ENCODE results near the gene CHERP.

The CHERP gene

GRCh38 chr19:16530540-16531379 lies 11.5 kb downstream of the CHERP start:
- TF ChIP-seq, protein P1, sequence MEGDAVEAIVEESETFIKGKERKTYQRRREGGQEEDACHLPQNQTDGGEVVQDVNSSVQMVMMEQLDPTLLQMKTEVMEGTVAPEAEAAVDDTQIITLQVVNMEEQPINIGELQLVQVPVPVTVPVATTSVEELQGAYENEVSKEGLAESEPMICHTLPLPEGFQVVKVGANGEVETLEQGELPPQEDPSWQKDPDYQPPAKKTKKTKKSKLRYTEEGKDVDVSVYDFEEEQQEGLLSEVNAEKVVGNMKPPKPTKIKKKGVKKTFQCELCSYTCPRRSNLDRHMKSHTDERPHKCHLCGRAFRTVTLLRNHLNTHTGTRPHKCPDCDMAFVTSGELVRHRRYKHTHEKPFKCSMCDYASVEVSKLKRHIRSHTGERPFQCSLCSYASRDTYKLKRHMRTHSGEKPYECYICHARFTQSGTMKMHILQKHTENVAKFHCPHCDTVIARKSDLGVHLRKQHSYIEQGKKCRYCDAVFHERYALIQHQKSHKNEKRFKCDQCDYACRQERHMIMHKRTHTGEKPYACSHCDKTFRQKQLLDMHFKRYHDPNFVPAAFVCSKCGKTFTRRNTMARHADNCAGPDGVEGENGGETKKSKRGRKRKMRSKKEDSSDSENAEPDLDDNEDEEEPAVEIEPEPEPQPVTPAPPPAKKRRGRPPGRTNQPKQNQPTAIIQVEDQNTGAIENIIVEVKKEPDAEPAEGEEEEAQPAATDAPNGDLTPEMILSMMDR (IDR thresholded peaks at IDR 0.05; ENCODE audit: insufficient read depth, low read depth, low read length, missing control alignments) = no peak
- no peak for DNase-seq (ENCODE audit: low read depth)

GRCh38 chr19:16529466-16530144 lies 12.6 kb downstream of the CHERP start:
- DNase-seq (ENCODE audit: low read depth) = no peak
- H3K4me3 ChIP-seq (ENCODE audit: low read depth, low read length) = no peak overlapping the region
- TF ChIP-seq, protein P1 (IDR thresholded peaks at IDR 0.05; ENCODE audit: insufficient read depth, low read depth, low read length, missing control alignments) = no peak

More at GRCh38 chr19:16530540-16531379, 11.5 kb downstream of the CHERP start:
- no peak overlapping the region for H3K4me3 ChIP-seq (ENCODE audit: low read depth, low read length)

DNA sequence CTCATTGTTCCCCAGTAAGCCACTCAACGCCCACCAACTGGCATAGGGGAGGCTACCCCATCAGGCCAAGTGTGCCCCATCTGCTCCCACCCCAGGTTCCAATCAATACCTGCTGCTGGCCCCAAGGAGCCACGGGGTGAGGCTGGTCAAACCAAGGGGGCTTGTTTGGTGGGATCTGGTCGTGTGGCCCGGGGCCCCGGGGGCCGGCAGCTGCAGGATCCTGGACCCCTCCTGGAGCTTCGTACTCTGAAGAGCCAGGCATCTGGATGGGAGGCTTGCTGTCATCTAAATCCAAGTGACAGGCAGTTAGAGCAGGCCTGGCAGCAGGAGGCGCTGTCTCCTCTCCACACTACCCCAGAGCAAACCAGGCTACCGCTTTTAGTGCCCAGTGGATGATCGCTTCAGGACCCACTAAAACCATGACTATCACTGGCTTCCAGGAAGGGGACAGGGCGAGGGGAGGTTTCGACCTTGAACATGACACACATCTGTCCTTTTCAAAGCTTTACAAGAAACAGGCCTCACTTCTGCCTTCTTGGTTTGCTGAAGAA lies 14.2 kb downstream of the CHERP start:
- peak; percentile 76 for DNase-seq (ENCODE audit: low read depth)
- no peak overlapping the region for H3K4me3 ChIP-seq (ENCODE audit: low read depth, low read length)
- TF ChIP-seq, protein P1 (IDR thresholded peaks at IDR 0.05; ENCODE audit: insufficient read depth, low read depth, low read length, missing control alignments) = peak; percentile 70

- no peak for DNase-seq (ENCODE audit: low read depth)
- no peak overlapping the region for H3K4me3 ChIP-seq (ENCODE audit: low read depth, low read length)
- TF ChIP-seq, protein P1 (IDR thresholded peaks at IDR 0.05; ENCODE audit: insufficient read depth, low read depth, low read length, missing control alignments) = no peak
Measured at GRCh38 chr19:16527334-16527935, 14.8 kb downstream of the CHERP start.

DNA sequence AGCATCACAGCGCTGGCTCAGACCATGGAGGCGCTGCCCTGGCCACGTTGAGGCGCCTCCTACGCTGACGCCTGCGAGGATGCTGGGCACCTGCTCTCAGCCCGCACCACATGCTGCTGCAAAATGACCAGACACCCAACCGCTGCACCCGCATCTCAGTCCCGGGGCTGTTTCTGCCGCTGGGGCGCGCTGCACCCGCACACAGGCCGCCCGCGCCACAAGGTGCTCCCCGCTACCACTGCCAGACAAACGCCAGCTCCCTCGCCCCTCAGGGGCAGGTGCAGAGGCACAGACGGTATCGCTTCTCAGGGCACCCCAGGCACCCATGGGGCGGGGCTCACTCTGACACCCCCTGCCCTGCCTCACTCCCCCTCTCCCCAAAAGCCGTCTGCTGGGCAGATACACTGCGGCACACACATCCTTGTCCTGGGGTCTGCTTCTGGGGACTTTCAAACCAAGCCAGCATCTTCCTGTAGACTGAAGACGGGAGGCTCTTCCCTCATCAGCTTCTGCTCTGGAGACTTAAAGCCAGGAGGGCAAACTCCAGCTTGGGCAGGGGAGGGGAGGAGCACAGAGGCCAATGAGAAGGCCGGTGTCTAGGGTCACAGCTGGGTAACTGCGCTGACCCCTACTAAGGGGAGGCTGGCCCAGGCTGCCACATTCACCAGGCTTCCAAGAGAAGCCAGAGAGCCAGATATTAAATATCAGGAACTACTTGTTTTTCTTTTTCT lies 16.3 kb downstream of the CHERP start:
- H3K4me3 ChIP-seq (ENCODE audit: low read depth, low read length) = no peak overlapping the region
- TF ChIP-seq, protein P1 (IDR thresholded peaks at IDR 0.05; ENCODE audit: insufficient read depth, low read depth, low read length, missing control alignments) = no peak
- DNase-seq (ENCODE audit: low read depth) = no peak

DNA sequence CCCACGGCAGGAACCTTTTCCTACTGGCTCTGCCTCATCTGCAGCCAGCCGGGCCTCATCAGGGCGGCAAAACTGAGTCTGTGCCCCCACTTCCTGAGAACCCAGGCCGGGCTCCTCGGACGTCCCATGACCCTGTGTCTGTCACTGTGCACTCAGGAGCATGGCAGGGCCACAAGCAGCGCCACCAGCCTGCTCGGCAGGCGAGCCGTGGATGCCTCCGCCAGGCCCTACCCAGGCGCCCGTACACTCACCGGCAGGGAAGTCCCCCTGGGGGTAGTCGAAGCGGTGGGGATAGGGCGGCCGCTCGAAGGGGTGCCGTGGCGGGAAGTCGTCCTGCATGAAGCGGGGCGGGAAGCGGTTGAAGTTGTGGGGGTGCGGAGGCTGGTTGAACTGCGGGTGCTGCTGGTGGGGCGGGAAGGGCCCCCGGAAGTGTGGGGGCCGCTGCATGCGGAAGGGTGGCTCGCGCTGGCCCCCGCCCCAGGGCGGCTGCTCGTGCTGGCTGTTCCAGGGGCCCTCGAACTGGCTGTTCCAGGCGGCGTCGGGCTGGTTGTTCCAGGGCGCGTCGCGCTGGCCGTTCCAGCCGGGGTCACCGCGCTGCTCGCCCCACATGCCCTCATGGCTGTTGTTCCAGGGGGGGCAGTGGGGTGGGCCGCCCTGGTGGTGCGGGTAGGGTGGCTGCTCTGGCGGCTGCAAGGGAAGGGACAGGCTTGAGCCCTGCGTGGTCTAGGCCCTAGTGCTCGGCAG lies 17.1 kb downstream of the CHERP start:
- TF ChIP-seq, protein P1 (IDR thresholded peaks at IDR 0.05; ENCODE audit: insufficient read depth, low read depth, low read length, missing control alignments) = no peak
- no peak for DNase-seq (ENCODE audit: low read depth)

More for the DNA sequence above, 17.1 kb downstream of the CHERP start:
- H3K4me3 ChIP-seq (ENCODE audit: low read depth, low read length) = no peak overlapping the region
